A673 (cell line): ENCODE results near the gene ADAMTS3. TPM values are rescaled to one million over a fixed set of nuclear protein-coding genes. Genes with fewer than 3 reads are reported as not detected.
"Not testable (repeated sequence)": the region's sequence is repeated elsewhere in the genome, so short reads cannot be mapped to it uniquely, and the experiment has no call there.

Source experiments
- BruUV-seq: library from RNA; stranded (reverse); fragments of 400-500 nt; replicated peaks from 2 replicates; lab custom pipeline; 2021; lab: Mats Ljungman, UMichigan
- CTCF ChIA-PET: fragments of 300-600 bp; sonication (Branson Sonifier 250); formaldehyde crosslinking; loops from one replicate; lab custom pipeline; 2022; ENCODE audit warnings: antibody characterized with exemption; lab: Charles Lee
- POLR2A ChIA-PET: fragments of 300-600 bp; sonication (Branson Sonifier 250); formaldehyde crosslinking; loops from one replicate; lab custom pipeline; 2022; ENCODE audit warnings: antibody characterized with exemption; ENCODE audit not compliant: low non-redundant PET; lab: Charles Lee
- DNase-seq: peaks from one replicate; pipeline ENCODE4 v3.0.0-alpha.2; 2015; ENCODE audit warnings: low spot score
- H3K27ac ChIP-seq: fragments of 200-600 bp; sonication (generic); 2 replicates; pipeline ENCODE4 v1.5.1; 2016; ENCODE audit warnings: mixed run types, low read depth, mild to moderate bottlenecking, mixed read lengths, antibody characterized with exemption, low read length; ENCODE audit not compliant: poor library complexity, severe bottlenecking
- H3K27me3 ChIP-seq: fragments of 200-600 bp; sonication (generic); replicated peaks from 2 replicates; pipeline ENCODE4 v1.6.1; 2017; ENCODE audit warnings: mixed run types, low read depth, mild to moderate bottlenecking, mixed read lengths, antibody characterized with exemption, low read length; ENCODE audit not compliant: insufficient read depth, poor library complexity
- H3K36me3 ChIP-seq: fragments of 200-600 bp; sonication (generic); 2 replicates; pipeline ENCODE4 v1.6.1; 2016; ENCODE audit warnings: mixed run types, mild to moderate bottlenecking, mixed read lengths, antibody characterized with exemption, low read length; ENCODE audit not compliant: insufficient read depth, poor library complexity, severe bottlenecking
- H3K4me1 ChIP-seq: fragments of 200-600 bp; sonication (generic); 2 replicates; pipeline ENCODE4 v1.6.1; 2017; ENCODE audit warnings: mixed run types, mild to moderate bottlenecking, mixed read lengths, antibody characterized with exemption, low read length; ENCODE audit not compliant: insufficient read depth, poor library complexity, severe bottlenecking
- H3K4me3 ChIP-seq: fragments of 200-600 bp; sonication (generic); 2 replicates; pipeline ENCODE4 v1.5.1; 2016; ENCODE audit warnings: low read depth, mixed run types, mild to moderate bottlenecking, mixed read lengths, low read length; ENCODE audit not compliant: poor library complexity, severe bottlenecking
- H3K9me3 ChIP-seq: fragments of 200-600 bp; sonication (generic); 2 replicates; pipeline ENCODE4 v1.6.1; 2016; ENCODE audit warnings: mixed run types, low read depth, mild to moderate bottlenecking, mixed read lengths, antibody characterized with exemption, low read length; ENCODE audit not compliant: poor library complexity, severe bottlenecking
- CTCF ChIP-seq: fragments of 300-800, 200-600 bp; sonication (generic); conservative IDR thresholded peaks from 2 replicates; pipeline ENCODE4 v1.5.1; 2017; ENCODE audit warnings: low read depth, mild to moderate bottlenecking, antibody characterized with exemption, low read length, moderate library complexity, mixed read lengths
- EZH2 ChIP-seq: fragments of 200-600 bp; sonication (generic); IDR thresholded peaks from 2 replicates; pipeline ENCODE4 v1.6.1; 2017; ENCODE audit warnings: borderline replicate concordance, low read depth, mild to moderate bottlenecking, mixed read lengths, antibody characterized with exemption, low read length; ENCODE audit not compliant: poor library complexity, severe bottlenecking
- intact Hi-C: fragments of 100-400 bp; cut with micrococcal nuclease; formaldehyde crosslinking; loops from one replicate; pipeline ENCODE4 v1.10.0; 2022; ENCODE audit not compliant: unreplicated experiment
- total RNA-seq: library from RNA; stranded (reverse); gene quantifications from 2 replicates; pipeline ENCODE4 v1.2.3, GENCODE V29; 2021

The ADAMTS3 gene
- total RNA-seq, 1 experiment from 2014 or later, result 0.17 TPM

GRCh38 chr4:72430050-72430449 lies 139.0 kb downstream of the ADAMTS3 start:
- Histone ChIP-seq H3K4me1 (no peaks in the 10 kb centered on the region), H3K4me3 (no peak overlapping the region), H3K36me3 (no peaks in the 10 kb centered on the region), H3K27me3 (no peaks in the 10 kb centered on the region), H3K9me3 (no peaks in the 10 kb centered on the region), H3K27ac (no peak overlapping the region)
- CTCF ChIA-PET, result no interaction called here
- intact Hi-C loops, result no loop called here
- POLR2A ChIA-PET, result no interaction called here
- no TSS peak for BruUV-seq
- DNase-seq, result peak; percentile 2
- TF ChIP-seq CTCF (no peak), EZH2 (no peak)

- ChIA-PET POLR2A (no interaction called here), CTCF (no interaction called here)
- no TSS peak for BruUV-seq
- intact Hi-C loops, result no loop called here
- no peak for DNase-seq
- no peak overlapping the region for H3K27ac ChIP-seq
- no peaks in the 10 kb centered on the region for H3K27me3 ChIP-seq
- H3K9me3 ChIP-seq, result no peaks in the 10 kb centered on the region
- TF ChIP-seq EZH2 (no peak), CTCF (no peak)
- no peaks in the 10 kb centered on the region for H3K36me3 ChIP-seq
- H3K4me1 ChIP-seq, result no peaks in the 10 kb centered on the region
- H3K4me3 ChIP-seq, result no peak overlapping the region
Observed at GRCh38 chr4:72429397-72429889, 139.6 kb downstream of the ADAMTS3 start.

- no peaks in the 10 kb centered on the region for H3K27me3 ChIP-seq
- intact Hi-C loops, result no loop called here
- TF ChIP-seq CTCF (no peak), EZH2 (no peak)
- DNase-seq, result no peak
- H3K4me1 ChIP-seq, result no peaks in the 10 kb centered on the region
- no peaks in the 10 kb centered on the region for H3K36me3 ChIP-seq
- BruUV-seq, result no TSS peak
- POLR2A ChIA-PET, result no interaction called here
- no peaks in the 10 kb centered on the region for H3K9me3 ChIP-seq
- H3K27ac ChIP-seq, result no peak overlapping the region
- CTCF ChIA-PET, result no interaction called here
- no peak overlapping the region for H3K4me3 ChIP-seq
Observed at GRCh38 chr4:72427057-72427456, 142.0 kb downstream of the ADAMTS3 start.

- not testable (repeated sequence) for BruUV-seq
Observed at GRCh38 chr4:72425908-72426307, 143.1 kb downstream of the ADAMTS3 start.

More at GRCh38 chr4:72425908-72426307, 143.1 kb downstream of the ADAMTS3 start:
- H3K27ac ChIP-seq, CTCF ChIA-PET, H3K9me3 ChIP-seq, H3K4me3 ChIP-seq, POLR2A ChIA-PET, intact Hi-C loops, H3K4me1 ChIP-seq, H3K27me3 ChIP-seq, H3K36me3 ChIP-seq: not testable (repeated sequence)
- peak; percentile 1 for DNase-seq
